Measurements from ENCODE around the gene SLC41A1.
"Not testable (repeated sequence)": the region's sequence is repeated elsewhere in the genome, so short reads cannot be mapped to it uniquely, and the experiment has no call there.

Gene SLC41A1

DNA sequence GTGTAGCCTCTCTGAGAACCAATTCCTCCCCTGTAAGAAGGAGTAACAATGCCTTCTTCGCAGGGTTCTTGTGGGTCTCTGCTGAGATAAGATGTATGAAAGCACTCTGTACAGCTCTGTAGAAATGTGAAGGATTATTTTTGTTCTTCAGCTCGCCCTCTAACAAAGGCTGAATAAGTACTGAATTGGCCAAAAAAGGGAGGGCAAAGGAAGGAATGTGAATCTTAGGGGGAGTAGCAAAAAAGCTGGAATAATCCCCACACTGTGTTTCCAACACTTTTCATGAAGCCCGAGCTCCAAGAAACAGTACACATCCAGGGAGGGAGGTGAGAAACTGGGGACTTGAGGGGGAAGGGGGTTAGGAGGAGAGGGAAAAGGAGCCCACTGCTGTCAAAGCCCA, 14.0 kb upstream of the SLC41A1 start:
- Histone ChIP-seq H3K4ac (ENCODE audit: low read depth, low read length) (no peak overlapping the region), H3K9ac (ENCODE audit: low read length) (no peak overlapping the region), H2BK15ac (replicated peaks; ENCODE audit: low read depth) (no peak overlapping the region)

DNA sequence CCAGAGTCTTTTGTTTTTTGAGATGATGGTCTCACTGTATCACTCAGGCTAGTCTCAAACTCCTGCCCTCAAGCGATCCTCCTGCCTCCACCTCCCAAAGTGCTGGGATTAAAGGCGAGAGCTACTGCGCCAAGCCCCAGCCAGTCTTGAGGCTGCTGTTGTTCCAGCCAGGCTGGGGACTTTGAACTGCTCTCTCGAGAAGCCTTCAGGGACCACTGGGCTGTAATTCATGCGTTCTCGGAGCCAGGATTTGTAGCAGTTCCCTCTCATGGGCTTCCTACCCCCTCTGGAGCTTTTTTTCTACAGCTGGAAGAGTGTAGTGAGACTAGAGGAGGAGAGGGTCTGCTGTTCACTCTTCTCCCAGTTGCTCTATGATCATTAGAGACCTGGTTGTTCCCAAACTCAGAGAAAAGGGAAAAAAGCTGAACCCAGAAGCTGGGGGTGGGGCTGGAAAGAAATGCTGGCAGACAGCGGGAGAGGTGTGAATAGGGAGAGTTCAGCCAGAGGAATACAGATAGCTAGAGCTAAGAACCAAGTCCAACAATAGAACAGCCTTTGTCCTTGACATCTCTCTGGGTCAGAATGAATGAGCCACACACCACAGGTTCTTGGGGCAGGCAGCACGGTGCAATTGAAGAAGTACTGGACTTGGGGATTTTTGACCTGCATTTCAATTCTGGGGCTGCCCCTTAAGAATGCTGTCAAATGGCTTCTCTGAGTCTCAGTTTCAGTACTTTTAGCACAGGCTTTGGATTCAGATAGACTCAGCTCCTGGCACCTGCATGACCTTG, 13.2 kb upstream of the SLC41A1 start:
- Histone ChIP-seq H3K23ac (ENCODE audit: low read length) (no peak overlapping the region), H3K18ac (ENCODE audit: low read length) (no peak overlapping the region), H3K79me2 (ENCODE audit: control insufficient read depth, insufficient read depth, low read length) (no peaks in the 10 kb centered on the region), H3K79me1 (ENCODE audit: low read length) (no peaks in the 10 kb centered on the region), H4K8ac (ENCODE audit: low read depth, low read length) (no peak overlapping the region), H3K36me3 (ENCODE audit: control insufficient read depth, insufficient read depth, low read length) (no peaks in the 10 kb centered on the region), H2BK120ac (ENCODE audit: low read depth, low read length) (no peak overlapping the region), H2BK15ac (replicated peaks; ENCODE audit: low read depth) (no peak overlapping the region), H3K4me1 (ENCODE audit: control insufficient read depth, low read depth, low read length) (no peaks in the 10 kb centered on the region), H3K27ac (ENCODE audit: low read depth, low read length) (no peak overlapping the region), H3K4me2 (ENCODE audit: low read length) (no peak overlapping the region), H2BK5ac (ENCODE audit: low read length) (no peak overlapping the region), H3K4ac (ENCODE audit: low read depth, low read length) (no peak overlapping the region), H3K9ac (ENCODE audit: low read length) (no peak overlapping the region), H3K4me3 (ENCODE audit: low read length) (no peak overlapping the region), H4K5ac (ENCODE audit: low read length) (no peak overlapping the region), H2AK5ac (ENCODE audit: low read length) (no peak overlapping the region), H3K56ac (ENCODE audit: low read length) (no peak overlapping the region), H3K27me3 (ENCODE audit: insufficient read depth, low read length, poor library complexity) (no peaks in the 10 kb centered on the region)
- DNase-seq = no peak
- WGBS (ENCODE audit: extremely low coverage, insufficient coverage, low lambda C conversion rate) = no CpG with 5 or more reads among the region's 8 CpGs

More for the DNA sequence above, 14.0 kb upstream of the SLC41A1 start:
- no peaks in the 10 kb centered on the region for H3K27me3 ChIP-seq (ENCODE audit: insufficient read depth, low read length, poor library complexity)
- DNase-seq = no peak
- H3K56ac ChIP-seq (ENCODE audit: low read length) = no peak overlapping the region
- H2BK120ac ChIP-seq (ENCODE audit: low read depth, low read length) = no peak overlapping the region
- no peak overlapping the region for H2AK5ac ChIP-seq (ENCODE audit: low read length)
- H3K23ac ChIP-seq (ENCODE audit: low read length) = no peak overlapping the region
- H3K4me3 ChIP-seq (ENCODE audit: low read length) = no peak overlapping the region
- H3K79me2 ChIP-seq (ENCODE audit: control insufficient read depth, insufficient read depth, low read length) = no peaks in the 10 kb centered on the region
- H3K4me2 ChIP-seq (ENCODE audit: low read length) = no peak overlapping the region
- H4K8ac ChIP-seq (ENCODE audit: low read depth, low read length) = no peak overlapping the region
- WGBS (ENCODE audit: extremely low coverage, insufficient coverage, low lambda C conversion rate) = no CpG with 5 or more reads among the region's 3 CpGs
- no peak overlapping the region for H2BK5ac ChIP-seq (ENCODE audit: low read length)
- no peaks in the 10 kb centered on the region for H3K4me1 ChIP-seq (ENCODE audit: control insufficient read depth, low read depth, low read length)
- H3K18ac ChIP-seq (ENCODE audit: low read length) = no peak overlapping the region
- no peak overlapping the region for H4K5ac ChIP-seq (ENCODE audit: low read length)
- H3K79me1 ChIP-seq (ENCODE audit: low read length) = no peaks in the 10 kb centered on the region
- no peaks in the 10 kb centered on the region for H3K36me3 ChIP-seq (ENCODE audit: control insufficient read depth, insufficient read depth, low read length)
- no peak overlapping the region for H3K27ac ChIP-seq (ENCODE audit: low read depth, low read length)

DNA sequence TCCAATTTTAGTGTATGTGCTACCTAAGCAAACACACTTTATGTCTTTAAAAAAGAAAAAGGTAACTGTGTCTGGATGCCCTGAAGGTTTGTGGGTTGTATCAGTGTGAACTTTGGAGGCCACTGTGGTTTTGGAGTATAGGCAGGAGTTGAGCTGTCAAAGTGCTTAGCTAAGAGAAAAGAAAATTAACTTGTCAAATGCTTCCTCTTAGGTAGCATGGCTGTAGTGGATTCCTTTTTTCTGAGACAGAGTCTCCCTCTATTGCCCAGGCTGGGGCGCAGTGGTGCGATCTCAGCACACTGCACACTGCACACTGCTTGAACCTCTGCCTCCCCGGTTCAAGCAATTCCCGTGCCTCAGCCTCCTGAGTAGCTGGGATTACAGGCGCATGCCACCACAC, 11.2 kb upstream of the SLC41A1 start:
- Histone ChIP-seq H3K79me1 (ENCODE audit: low read length) (no peaks in the 10 kb centered on the region), H3K56ac (ENCODE audit: low read length) (no peak overlapping the region), H2AK5ac (ENCODE audit: low read length) (no peak overlapping the region), H3K4ac (ENCODE audit: low read depth, low read length) (no peak overlapping the region), H4K5ac (ENCODE audit: low read length) (no peak overlapping the region), H3K18ac (ENCODE audit: low read length) (no peak overlapping the region), H4K8ac (ENCODE audit: low read depth, low read length) (no peak overlapping the region), H2BK120ac (ENCODE audit: low read depth, low read length) (no peak overlapping the region), H3K27me3 (ENCODE audit: insufficient read depth, low read length, poor library complexity) (no peaks in the 10 kb centered on the region), H2BK15ac (replicated peaks; ENCODE audit: low read depth) (no peak overlapping the region), H3K9ac (ENCODE audit: low read length) (no peak overlapping the region), H3K4me2 (ENCODE audit: low read length) (no peak overlapping the region), H3K27ac (ENCODE audit: low read depth, low read length) (no peak overlapping the region), H3K23ac (ENCODE audit: low read length) (no peak overlapping the region), H3K4me1 (ENCODE audit: control insufficient read depth, low read depth, low read length) (no peaks in the 10 kb centered on the region), H2BK5ac (ENCODE audit: low read length) (no peak overlapping the region), H3K4me3 (ENCODE audit: low read length) (no peak overlapping the region), H3K36me3 (ENCODE audit: control insufficient read depth, insufficient read depth, low read length) (no peaks in the 10 kb centered on the region), H3K79me2 (ENCODE audit: control insufficient read depth, insufficient read depth, low read length) (no peaks in the 10 kb centered on the region)
- WGBS (ENCODE audit: extremely low coverage, insufficient coverage, low lambda C conversion rate) = no CpG with 5 or more reads among the region's 5 CpGs
- no peak for DNase-seq

DNA sequence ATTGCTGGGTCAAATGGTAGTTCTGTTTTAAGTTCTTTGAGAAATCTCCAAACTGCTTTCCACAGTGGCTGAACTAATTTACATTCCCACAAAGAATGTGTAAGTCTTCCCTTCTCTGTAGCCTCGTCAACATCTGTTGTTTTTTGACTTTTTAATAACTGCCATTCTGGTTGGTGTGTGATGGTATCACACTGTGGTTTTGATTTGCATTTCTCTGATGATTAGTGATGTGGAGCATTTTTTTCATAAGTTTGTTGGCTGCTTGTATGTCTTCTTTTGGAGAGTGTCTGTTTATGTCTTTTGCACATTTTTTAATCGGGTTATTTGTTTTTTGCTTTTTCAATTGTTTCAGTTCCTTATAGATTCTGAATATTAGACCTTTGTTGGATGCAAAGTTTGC, 10.3 kb upstream of the SLC41A1 start:
- H3K4me2 ChIP-seq (ENCODE audit: low read length); H3K27ac ChIP-seq (ENCODE audit: low read depth, low read length); H3K4ac ChIP-seq (ENCODE audit: low read depth, low read length); H2BK15ac ChIP-seq (replicated peaks; ENCODE audit: low read depth); H3K36me3 ChIP-seq (ENCODE audit: control insufficient read depth, insufficient read depth, low read length); H2AK5ac ChIP-seq (ENCODE audit: low read length); H3K79me1 ChIP-seq (ENCODE audit: low read length); H4K5ac ChIP-seq (ENCODE audit: low read length); H2BK120ac ChIP-seq (ENCODE audit: low read depth, low read length); H3K56ac ChIP-seq (ENCODE audit: low read length); H4K8ac ChIP-seq (ENCODE audit: low read depth, low read length); H3K18ac ChIP-seq (ENCODE audit: low read length); DNase-seq; H3K9ac ChIP-seq (ENCODE audit: low read length); H3K23ac ChIP-seq (ENCODE audit: low read length); H3K27me3 ChIP-seq (ENCODE audit: insufficient read depth, low read length, poor library complexity); H3K4me1 ChIP-seq (ENCODE audit: control insufficient read depth, low read depth, low read length); H2BK5ac ChIP-seq (ENCODE audit: low read length); H3K79me2 ChIP-seq (ENCODE audit: control insufficient read depth, insufficient read depth, low read length); H3K4me3 ChIP-seq (ENCODE audit: low read length): not testable (repeated sequence)
- no CpG with 5 or more reads among the region's 2 CpGs for WGBS (ENCODE audit: extremely low coverage, insufficient coverage, low lambda C conversion rate)

- H3K36me3 ChIP-seq (ENCODE audit: control insufficient read depth, insufficient read depth, low read length) = no peaks in the 10 kb centered on the region
- no peaks in the 10 kb centered on the region for H3K27me3 ChIP-seq (ENCODE audit: insufficient read depth, low read length, poor library complexity)
- no peak for DNase-seq
- no peak overlapping the region for H2BK15ac ChIP-seq (replicated peaks; ENCODE audit: low read depth)
- no peak overlapping the region for H2AK5ac ChIP-seq (ENCODE audit: low read length)
- no peak overlapping the region for H3K4me2 ChIP-seq (ENCODE audit: low read length)
- no peak overlapping the region for H4K5ac ChIP-seq (ENCODE audit: low read length)
- H3K18ac ChIP-seq (ENCODE audit: low read length) = no peak overlapping the region
- no peak overlapping the region for H4K8ac ChIP-seq (ENCODE audit: low read depth, low read length)
- no peak overlapping the region for H3K4me3 ChIP-seq (ENCODE audit: low read length)
- no peaks in the 10 kb centered on the region for H3K4me1 ChIP-seq (ENCODE audit: control insufficient read depth, low read depth, low read length)
- H2BK5ac ChIP-seq (ENCODE audit: low read length) = no peak overlapping the region
- WGBS (ENCODE audit: extremely low coverage, insufficient coverage, low lambda C conversion rate) = no CpG with 5 or more reads among the region's 2 CpGs
- H3K23ac ChIP-seq (ENCODE audit: low read length) = no peak overlapping the region
- H3K9ac ChIP-seq (ENCODE audit: low read length) = no peak overlapping the region
- no peak overlapping the region for H2BK120ac ChIP-seq (ENCODE audit: low read depth, low read length)
- no peaks in the 10 kb centered on the region for H3K79me1 ChIP-seq (ENCODE audit: low read length)
- H3K79me2 ChIP-seq (ENCODE audit: control insufficient read depth, insufficient read depth, low read length) = no peaks in the 10 kb centered on the region
- no peak overlapping the region for H3K56ac ChIP-seq (ENCODE audit: low read length)
- H3K4ac ChIP-seq (ENCODE audit: low read depth, low read length) = no peak overlapping the region
- H3K27ac ChIP-seq (ENCODE audit: low read depth, low read length) = no peak overlapping the region
Observed at GRCh38 chr1:205822397-205822796, 9.4 kb upstream of the SLC41A1 start.

DNA sequence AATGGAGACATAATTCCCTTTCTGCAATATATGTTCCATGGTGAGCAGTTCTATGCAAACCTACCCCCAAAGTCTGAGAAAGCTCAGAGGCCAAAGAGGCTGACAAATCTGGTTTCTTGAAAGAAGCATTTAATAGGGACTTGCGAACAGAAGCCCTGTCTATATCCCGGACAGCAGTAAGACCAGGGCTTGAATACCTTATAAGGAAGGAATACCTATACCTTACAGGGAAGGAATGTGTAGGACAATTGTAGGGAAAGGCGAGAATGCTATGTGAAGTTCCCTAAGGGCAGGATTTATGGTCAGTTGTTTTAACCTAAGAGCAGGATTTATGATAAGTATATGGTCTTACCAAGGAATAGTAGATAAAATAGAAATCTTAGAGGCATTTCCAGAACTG, 5.0 kb upstream of the SLC41A1 start:
- Histone ChIP-seq H3K56ac (ENCODE audit: low read length) (no peak overlapping the region), H2BK15ac (replicated peaks; ENCODE audit: low read depth) (no peak overlapping the region), H4K5ac (ENCODE audit: low read length) (no peak overlapping the region), H2AK5ac (ENCODE audit: low read length) (no peak overlapping the region), H3K23ac (ENCODE audit: low read length) (no peak overlapping the region), H3K36me3 (ENCODE audit: control insufficient read depth, insufficient read depth, low read length) (no peaks in the 10 kb centered on the region), H2BK5ac (ENCODE audit: low read length) (no peak overlapping the region), H4K8ac (ENCODE audit: low read depth, low read length) (no peak overlapping the region), H3K79me1 (ENCODE audit: low read length) (no peaks in the 10 kb centered on the region), H3K79me2 (ENCODE audit: control insufficient read depth, insufficient read depth, low read length) (no peaks in the 10 kb centered on the region), H3K27ac (ENCODE audit: low read depth, low read length) (no peak overlapping the region), H3K4me2 (ENCODE audit: low read length) (no peak overlapping the region), H3K27me3 (ENCODE audit: insufficient read depth, low read length, poor library complexity) (no peaks in the 10 kb centered on the region), H3K4me1 (ENCODE audit: control insufficient read depth, low read depth, low read length) (peaks cover 6% of the 10 kb centered on the region), H3K4me3 (ENCODE audit: low read length) (no peak overlapping the region), H3K9ac (ENCODE audit: low read length) (no peak overlapping the region), H2BK120ac (ENCODE audit: low read depth, low read length) (no peak overlapping the region), H3K18ac (ENCODE audit: low read length) (no peak overlapping the region), H3K4ac (ENCODE audit: low read depth, low read length) (no peak overlapping the region)
- no CpG with 5 or more reads among the region's 3 CpGs for WGBS (ENCODE audit: extremely low coverage, insufficient coverage, low lambda C conversion rate)
- peak; percentile 58 for DNase-seq
